HG03469 (cell line): Measurements from ENCODE around the gene EFNB3.

Source experiments
- ATAC-seq: cut with Tn5 transposase; IDR thresholded peaks from one replicate; pipeline ENCODE4 v1.9.1; 2021; ENCODE audit warnings: mild to moderate bottlenecking, moderate library complexity, moderate number of reproducible peaks; ENCODE audit not compliant: unreplicated experiment

The EFNB3 gene

DNA sequence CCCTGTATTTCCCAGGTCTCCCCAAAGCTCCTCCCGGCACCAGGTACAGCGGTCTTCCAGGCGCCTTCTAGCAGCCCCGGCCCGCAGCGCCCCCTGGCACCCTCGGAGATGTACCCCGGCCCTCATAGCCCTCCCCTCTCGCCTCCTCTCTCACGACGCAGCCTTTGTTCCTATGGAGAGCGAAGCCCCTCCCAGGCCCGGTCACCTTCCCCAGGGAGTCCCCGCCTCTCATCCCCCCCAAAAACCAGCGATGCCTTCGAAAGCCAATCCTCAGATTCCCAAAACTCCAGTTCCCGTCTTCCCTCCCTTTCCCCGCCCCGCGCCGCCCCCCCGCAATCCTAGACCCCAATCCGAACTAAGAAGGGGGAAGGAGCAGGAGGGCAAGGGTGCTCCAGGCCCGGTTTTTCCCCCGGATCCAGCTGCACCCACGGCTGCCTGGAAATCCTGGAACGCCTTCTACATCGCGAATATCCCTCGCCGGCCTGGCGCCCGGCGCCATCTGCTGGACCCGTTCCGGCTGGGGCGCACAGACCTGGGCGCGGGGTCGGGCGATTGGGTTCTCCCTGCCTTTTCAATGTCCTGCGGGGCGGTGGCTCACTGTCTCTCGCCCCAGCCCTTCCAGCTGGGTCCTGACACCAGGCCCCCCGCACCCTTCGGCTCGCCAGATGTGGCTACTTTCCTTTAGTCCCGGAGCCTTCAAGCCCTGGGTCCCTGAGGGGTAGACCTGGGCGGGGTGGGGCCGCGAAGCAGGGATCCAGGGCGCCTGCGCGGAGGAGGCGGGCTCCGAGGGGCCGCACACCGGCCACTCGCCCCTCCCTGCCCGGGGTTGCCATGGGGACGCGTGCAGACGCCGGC is 12.1 kb downstream of the EFNB3 start, which contains the start of gene DNAH2:
Gene DNAH2, plus strand, starts transcription at position 844 of the 855 bp plus-strand sequence. CDS start 1,991 bp downstream, outside the sequence.
- no peak for ATAC-seq

- ATAC-seq: no peak
These were observed 12.9 kb downstream of the EFNB3 start for GRCh38 chr17:7717756-7718350.

DNA sequence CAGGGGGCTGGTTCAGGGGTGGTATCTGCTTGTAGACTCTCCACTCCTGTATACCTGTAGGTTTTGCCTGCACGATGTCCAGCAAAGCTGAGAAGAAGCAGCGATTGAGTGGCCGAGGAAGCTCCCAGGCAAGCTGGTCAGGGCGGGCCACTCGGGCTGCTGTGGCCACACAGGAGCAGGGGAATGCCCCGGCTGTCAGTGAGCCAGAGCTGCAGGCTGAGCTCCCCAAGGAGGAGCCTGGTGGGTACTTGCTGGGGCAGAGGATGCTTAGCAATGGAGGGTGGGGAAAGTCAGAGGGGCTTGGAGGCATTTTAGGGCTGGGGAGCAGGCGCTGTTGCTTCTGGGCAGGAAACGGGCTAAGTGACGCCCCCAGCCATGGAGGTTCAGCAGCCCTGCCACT is 14.7 kb downstream of the EFNB3 start:
- no peak for ATAC-seq

- ATAC-seq: no peak
These were observed 15.1 kb downstream of the EFNB3 start for GRCh38 chr17:7720125-7720524.

- no peak for ATAC-seq
These were observed 16.6 kb downstream of the EFNB3 start for GRCh38 chr17:7721612-7722011.

DNA sequence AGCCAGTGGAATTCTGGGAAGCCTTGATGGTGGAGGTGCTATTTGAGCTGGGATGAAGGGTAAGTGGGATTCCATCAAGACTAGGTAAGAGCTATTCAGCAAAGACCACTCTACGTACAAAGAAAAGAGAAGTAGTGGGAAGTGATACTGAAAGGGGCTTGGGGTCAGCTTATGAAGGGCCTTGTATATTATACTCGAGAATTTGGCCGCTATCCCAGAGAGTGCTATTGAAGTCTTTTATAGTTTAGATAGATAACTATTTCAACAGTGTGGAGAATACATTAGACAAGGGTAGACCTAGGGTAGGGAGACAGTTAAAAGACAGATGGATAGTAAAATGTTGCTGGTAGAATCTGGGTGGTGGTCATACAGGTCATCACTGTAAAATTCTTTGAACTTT is 22.9 kb downstream of the EFNB3 start:
- ATAC-seq: no peak

DNA sequence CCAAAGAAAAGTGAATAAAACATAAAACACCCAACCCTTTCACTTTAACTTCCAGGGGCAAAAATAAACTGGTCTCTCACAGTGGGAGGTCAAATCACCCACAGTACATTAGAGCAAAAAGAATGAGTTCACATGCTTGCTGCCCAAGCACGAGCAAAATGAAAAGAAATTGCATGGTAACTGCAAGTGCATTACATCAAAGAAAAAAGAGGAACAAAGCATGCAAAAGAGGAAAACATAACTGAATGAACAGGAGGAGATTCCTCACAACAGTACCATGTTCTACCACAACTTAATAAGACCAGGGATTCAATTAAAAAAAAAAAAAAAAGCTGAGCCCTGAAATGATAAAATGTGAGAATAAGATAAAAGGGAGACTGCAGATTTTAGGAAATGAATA is 24.8 kb downstream of the EFNB3 start:
- ATAC-seq: no peak

- ATAC-seq: no peak
These were observed 28.1 kb downstream of the EFNB3 start for GRCh38 chr17:7732981-7733539.

DNA sequence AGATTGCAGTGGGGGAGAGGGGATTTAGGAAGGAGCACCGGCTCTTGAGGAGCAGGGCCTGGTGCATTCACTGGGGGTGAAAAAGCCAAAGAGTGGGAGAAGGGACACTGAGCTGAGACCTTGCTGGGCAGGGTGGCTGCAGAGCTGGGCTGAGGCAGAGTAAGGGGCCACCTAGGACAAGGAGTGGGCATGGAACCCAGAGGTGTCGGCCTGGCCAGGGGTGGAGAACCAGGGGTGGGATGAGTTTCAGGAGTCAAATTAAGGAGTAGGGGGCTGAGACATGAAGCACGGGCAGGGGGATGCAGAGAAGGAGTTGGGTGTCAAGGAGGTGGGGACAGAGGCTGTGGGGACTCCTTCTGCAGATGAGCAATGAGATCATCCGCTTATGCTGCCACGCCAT is 32.6 kb downstream of the EFNB3 start:
- ATAC-seq: no peak

GRCh38 chr17:7739746-7740145 is 34.7 kb downstream of the EFNB3 start:
- no peak for ATAC-seq

- ATAC-seq: no peak
These were observed 35.5 kb downstream of the EFNB3 start for GRCh38 chr17:7740481-7741001.

DNA sequence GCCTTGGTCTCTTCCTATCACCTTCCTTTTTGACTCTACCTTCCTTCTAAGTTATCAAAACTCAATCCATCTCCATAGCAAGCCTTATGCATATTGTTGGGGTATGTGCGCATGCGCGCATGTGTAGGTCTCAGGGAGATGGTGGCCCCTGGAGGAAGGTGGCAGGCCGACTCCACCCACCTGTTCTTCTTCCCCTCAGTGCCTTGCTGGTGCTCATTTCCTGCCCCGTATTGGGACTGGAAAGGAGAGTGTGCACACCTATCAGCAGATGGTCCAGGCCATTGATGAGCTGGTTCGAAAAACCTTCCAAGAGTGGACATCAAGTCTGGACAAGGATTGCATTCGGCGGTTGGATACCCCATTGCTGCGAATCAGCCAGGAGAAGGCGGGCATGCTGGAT is 37.7 kb downstream of the EFNB3 start:
- no peak for ATAC-seq

- no peak for ATAC-seq
These were observed 39.4 kb downstream of the EFNB3 start for GRCh38 chr17:7744416-7744815.

DNA sequence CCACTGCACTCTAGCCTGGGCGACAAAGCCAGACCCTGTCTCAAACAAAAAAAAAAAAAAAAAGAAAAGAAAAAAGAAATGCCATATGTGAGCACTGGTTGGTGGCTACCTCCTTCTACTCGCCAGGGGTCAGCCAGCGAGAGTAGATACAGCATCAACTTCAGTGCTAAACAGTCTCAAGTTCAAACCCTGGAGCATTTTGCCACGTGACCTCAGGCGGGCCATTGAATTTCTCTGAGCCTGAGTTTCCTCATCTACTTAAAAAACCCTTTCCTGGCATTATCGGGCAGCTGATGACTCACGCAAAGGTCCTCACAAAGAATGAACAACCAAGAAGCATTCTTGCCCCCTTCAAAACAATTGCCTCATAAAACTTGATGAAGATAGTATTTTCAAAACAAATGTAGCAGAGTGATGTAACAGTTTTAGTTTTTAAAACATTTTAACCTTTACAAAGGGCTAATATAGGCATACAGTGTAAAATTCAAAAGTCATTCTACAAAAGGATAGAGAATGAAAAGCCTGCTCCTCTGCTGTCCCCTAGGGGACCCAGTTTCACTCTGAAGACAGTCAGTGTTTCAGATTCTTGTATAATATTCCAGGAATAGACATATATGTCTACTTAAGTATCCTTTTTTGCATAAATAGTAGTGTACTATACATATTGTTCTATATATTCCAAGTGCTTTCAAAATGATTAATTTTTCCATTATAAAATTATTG is 40.9 kb downstream of the EFNB3 start:
- no peak for ATAC-seq

GRCh38 chr17:7747635-7748071 is 42.7 kb downstream of the EFNB3 start:
- ATAC-seq: no peak

DNA sequence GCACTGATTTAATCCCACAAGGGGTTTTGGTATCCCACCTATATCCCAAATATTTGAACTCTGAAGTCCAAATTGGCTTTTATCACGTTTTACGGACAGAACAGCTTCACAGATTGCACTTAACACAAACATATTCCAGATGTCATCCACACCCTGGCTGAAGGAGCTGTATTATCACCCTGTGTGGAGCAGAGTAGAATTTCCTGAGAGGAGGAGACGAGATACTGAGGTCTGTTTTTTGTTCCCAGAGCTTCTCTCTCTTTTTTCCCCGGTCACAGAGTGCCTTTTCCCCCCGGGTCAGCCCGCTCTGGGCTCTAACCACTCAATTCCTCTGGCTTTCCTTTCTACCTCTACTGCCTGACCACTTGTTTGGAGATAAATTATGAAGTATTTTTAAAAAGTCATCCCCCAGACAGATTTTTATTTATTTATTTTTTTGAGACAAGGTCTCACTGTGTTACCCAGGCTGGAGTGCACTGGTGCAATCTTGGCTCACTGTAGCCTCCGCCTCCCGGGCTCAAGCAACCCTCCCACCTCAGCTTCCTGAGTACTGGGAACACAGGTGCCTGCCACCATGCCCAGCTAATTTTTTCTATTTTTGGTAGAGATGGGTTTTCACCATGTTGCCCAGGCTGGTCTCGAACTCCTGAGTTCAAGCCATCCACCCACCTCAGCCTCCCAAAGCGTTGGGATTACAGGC is 43.2 kb downstream of the EFNB3 start:
- no peak for ATAC-seq

DNA sequence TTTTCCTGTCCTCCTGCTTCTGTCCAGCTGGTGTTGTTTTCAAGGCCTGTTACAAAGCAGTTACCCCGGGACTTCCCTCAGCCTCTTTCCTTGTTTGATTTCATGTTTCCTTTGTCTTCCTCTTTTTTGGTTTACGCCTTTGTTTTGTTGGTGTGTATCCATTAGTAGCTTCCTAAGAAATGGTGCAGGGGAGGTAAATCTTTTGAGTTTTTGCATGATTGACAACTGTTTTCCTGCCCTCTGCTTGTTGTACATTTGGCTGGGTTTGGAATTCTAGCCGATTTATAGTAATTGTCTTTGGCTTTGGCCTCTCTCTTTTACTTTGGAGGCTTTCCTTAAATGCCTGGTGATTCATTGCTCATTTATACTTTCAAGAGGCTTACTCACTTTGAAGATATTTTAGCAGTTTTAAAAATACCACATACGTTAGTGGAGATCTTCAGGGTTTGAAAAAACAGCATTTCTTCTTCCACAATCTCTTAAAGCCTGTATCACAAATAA is 45.4 kb downstream of the EFNB3 start:
- no peak for ATAC-seq

DNA sequence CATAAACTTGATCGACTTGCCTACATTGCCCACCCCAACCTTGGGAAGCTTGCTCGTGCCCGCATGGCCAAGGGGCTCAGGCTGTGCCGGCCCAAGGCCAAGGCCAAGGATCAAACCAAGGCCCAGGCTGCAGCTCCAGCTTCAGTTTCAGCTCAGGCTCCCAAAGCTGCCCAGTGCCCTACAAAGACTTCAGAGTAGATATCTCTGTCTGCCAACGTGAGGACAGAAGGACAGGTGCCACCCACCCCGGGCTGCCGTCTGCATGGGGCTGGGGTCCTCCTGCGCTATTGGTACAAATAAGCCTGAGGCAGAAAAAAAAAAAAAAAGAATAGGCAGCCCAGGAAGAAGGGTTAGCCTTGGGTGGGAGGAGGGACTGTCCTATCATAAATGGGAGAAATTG is 49.7 kb downstream of the EFNB3 start:
- no peak for ATAC-seq

GRCh38 chr17:7755095-7755890 is 50.3 kb downstream of the EFNB3 start:
- no peak for ATAC-seq

GRCh38 chr17:7756968-7757367 is 52.0 kb downstream of the EFNB3 start:
- ATAC-seq: no peak
